ENCODE measurements around the gene RPS8. TPM values are rescaled to one million over a fixed set of nuclear protein-coding genes. Genes with fewer than 3 reads are reported as not detected.

Gene RPS8
- total RNA-seq, 1 donor from 2014 or later, result 2,191 TPM

DNA sequence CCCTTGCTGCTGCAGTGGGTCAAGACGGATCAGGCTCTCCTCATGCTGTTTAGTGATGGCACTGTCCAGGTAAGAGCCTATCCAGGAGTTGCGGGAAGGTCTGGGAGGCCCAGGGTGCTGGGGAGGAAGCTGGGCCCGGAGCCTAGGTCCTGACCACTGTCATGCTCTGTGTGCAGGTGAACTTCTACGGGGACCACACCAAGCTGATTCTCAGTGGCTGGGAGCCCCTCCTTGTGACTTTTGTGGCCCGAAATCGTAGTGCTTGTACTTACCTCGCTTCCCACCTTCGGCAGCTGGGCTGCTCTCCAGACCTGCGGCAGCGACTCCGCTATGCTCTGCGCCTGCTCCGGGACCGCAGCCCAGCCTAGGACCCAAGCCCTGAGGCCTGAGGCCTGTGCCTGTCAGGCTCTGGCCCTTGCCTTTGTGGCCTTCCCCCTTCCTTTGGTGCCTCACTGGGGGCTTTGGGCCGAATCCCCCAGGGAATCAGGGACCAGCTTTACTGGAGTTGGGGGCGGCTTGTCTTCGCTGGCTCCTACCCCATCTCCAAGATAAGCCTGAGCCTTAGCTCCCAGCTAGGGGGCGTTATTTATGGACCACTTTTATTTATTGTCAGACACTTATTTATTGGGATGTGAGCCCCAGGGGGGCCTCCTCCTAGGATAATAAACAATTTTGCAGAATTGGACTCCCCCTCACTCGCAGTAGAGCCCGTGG lies 30.1 kb downstream of the RPS8 start:
- DNase-seq (ENCODE audit: low spot score in 2 of 2, unreplicated experiment in 2 of 2), result no peak
- Mint-ChIP-seq H3K4me1 (peaks cover 42% of the 10 kb centered on the region), H3K27me3 (ENCODE audit: low read depth) (peaks cover 3% of the 10 kb centered on the region)

DNA sequence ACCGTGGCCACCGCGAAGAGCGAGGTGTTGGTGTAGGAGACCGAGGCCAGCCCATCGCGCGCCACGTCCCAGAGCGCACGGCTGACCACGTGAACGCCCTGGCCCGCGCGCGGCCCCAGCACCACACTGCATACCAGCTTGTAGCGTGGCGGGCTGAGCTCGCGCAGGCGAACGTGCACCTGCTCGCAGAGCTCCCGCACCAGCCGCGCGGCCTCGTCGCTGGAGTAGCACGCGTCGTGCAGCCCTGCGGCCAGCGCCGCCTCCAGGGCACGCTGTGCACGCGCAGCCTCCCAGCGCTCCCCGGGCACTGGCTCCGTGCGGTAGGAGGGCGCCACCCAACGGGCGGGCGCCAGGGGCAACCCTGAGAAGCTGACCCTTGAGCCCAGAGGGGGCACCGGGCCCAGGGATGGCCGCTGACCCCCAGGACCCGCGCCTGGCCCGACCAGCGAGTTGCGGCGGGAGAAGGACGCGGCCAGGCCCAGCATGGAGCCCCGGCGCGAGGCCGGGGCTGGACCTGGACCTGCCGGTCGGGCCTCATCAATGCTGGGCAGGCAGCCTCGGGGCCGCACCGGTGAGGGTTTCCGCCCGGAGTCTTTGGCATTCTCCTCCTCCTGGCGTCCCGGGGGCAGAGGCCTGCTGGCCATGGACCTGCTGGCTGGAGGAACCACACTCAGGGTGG lies 30.8 kb downstream of the RPS8 start:
- Mint-ChIP-seq H3K9me3 (no peaks in the 10 kb centered on the region), H3K36me3 (peaks cover 14% of the 10 kb centered on the region), H3K27ac (peak overlapping the region; percentile 99), H3K4me3 (no peak overlapping the region), H3K27me3 (ENCODE audit: low read depth) (no peaks in the 10 kb centered on the region), H3K4me1 (peaks cover 43% of the 10 kb centered on the region)
- TF ChIP-seq, protein P1, sequence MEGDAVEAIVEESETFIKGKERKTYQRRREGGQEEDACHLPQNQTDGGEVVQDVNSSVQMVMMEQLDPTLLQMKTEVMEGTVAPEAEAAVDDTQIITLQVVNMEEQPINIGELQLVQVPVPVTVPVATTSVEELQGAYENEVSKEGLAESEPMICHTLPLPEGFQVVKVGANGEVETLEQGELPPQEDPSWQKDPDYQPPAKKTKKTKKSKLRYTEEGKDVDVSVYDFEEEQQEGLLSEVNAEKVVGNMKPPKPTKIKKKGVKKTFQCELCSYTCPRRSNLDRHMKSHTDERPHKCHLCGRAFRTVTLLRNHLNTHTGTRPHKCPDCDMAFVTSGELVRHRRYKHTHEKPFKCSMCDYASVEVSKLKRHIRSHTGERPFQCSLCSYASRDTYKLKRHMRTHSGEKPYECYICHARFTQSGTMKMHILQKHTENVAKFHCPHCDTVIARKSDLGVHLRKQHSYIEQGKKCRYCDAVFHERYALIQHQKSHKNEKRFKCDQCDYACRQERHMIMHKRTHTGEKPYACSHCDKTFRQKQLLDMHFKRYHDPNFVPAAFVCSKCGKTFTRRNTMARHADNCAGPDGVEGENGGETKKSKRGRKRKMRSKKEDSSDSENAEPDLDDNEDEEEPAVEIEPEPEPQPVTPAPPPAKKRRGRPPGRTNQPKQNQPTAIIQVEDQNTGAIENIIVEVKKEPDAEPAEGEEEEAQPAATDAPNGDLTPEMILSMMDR (IDR thresholded peaks at IDR 0.05; ENCODE audit: unreplicated experiment), result no peak
- no peak for DNase-seq (ENCODE audit: low spot score in 2 of 2, unreplicated experiment in 2 of 2)

More for the DNA sequence above, 30.1 kb downstream of the RPS8 start:
- TF ChIP-seq, protein P1 (IDR thresholded peaks at IDR 0.05; ENCODE audit: unreplicated experiment), result no peak
- Mint-ChIP-seq H3K9me3 (no peaks in the 10 kb centered on the region), H3K36me3 (peaks cover 14% of the 10 kb centered on the region), H3K4me3 (no peak overlapping the region), H3K27ac (no peak overlapping the region)

DNA sequence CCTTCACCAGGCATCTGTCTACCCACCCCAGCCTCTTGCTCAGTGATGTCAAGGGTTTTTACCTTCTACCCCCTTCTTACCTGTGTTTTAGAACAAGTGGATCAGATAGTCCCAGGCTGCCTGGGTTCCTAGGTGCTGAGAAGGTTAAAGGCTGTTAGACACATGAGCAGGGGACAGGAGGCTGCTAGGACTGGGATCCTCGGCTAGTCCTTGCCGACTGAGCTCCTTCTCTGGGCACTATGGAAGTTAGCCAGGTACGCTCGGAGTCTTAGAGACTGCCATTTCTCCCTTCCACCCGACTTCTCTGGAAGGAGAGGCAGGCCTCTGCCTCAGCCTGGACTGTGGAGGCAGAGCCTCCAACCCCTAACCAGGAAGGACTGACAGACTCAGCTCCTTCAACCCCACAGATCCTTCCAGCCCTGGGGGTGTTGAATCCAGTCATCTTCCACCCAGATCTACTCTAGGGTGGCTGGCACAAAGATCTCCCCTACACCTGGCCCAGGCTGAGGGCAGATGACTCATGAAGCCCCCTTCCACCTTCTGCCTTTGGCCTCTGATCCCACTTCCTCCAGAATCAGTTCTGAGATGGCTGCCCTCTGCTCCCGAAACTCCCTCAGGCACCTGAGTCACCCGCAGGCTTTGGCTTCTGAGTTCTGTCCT lies 31.5 kb downstream of the RPS8 start, which contains the start of gene DYNLT4:
DYNLT4 (minus strand) TSS at position 648 of the 660 bp plus-strand sequence. CDS start 683 bp downstream, outside the sequence.
- TF ChIP-seq, protein P1 (IDR thresholded peaks at IDR 0.05; ENCODE audit: unreplicated experiment), result no peak
- H3K36me3 Mint-ChIP-seq, result peaks cover 14% of the 10 kb centered on the region
- H3K27ac Mint-ChIP-seq, result peak within 1 kb of the TSS; percentile 99
- H3K27me3 Mint-ChIP-seq (ENCODE audit: low read depth), result no peaks in the 10 kb centered on the region
- peak within 1 kb of the TSS; percentile 63 for H3K4me3 Mint-ChIP-seq
- DNase-seq (ENCODE audit: low spot score in 2 of 2, unreplicated experiment in 2 of 2), result no peak
- H3K9me3 Mint-ChIP-seq, result no peaks in the 10 kb centered on the region
- peaks cover 46% of the 10 kb centered on the region for H3K4me1 Mint-ChIP-seq

DNA sequence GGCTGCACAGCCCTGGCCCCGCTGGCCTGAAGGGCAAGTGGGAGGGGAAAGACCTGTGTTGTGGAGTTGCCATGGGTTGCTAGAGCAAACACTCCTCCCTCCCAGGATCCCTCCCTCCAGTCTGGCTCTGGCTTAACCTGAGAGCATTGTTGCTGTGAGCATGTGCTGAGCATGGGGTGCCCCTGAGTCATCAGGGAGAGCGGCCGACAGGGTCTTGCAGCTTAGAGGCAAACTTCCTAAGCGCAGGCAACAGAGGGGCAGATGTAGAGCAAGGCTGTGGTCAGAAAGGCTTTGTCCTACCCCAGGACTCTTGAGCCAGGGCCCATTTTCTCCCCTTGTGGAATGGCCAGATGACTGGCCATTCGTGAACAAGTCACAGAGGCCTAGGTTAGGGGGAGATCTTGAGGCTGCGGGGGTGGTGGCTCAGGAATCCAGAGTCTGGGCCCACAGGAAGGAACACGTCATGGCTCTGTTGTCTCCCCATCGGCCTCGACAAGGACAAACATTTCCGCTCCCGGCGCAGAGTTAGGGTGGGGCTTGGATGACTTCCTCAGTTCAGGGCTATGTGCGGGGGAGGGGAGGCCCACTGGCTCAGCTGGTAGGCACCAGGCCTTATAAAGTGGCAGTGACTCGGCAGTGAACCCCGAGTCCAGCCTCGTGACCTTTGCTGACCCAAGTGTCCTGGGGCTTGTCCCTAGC lies 32.2 kb downstream of the RPS8 start:
- DNase-seq (ENCODE audit: low spot score in 2 of 2, unreplicated experiment in 2 of 2), result peak; percentile 54 to 76
- Mint-ChIP-seq H3K9me3 (no peaks in the 10 kb centered on the region), H3K27ac (peak overlapping the region; percentile 99), H3K4me3 (peak overlapping the region; percentile 38), H3K27me3 (ENCODE audit: low read depth) (no peaks in the 10 kb centered on the region), H3K4me1 (peaks cover 45% of the 10 kb centered on the region), H3K36me3 (peaks cover 18% of the 10 kb centered on the region)
- TF ChIP-seq, protein P1 (IDR thresholded peaks at IDR 0.05; ENCODE audit: unreplicated experiment), result no peak

All from mesothelial cell of epicardium (in vitro differentiated cells).